KMS-11 (cell line): ENCODE results near the gene PLA2G4C.

Source experiments
- H2AFZ ChIP-seq: fragments of 200-600 bp; sonication (generic); 2 replicates; pipeline ENCODE4 v1.6.1; 2016; ENCODE audit warnings: antibody characterized with exemption, mixed run types, low read depth
- H3K27ac ChIP-seq: fragments of 200-600 bp; sonication (generic); 2 replicates; pipeline ENCODE4 v1.6.1; 2016; ENCODE audit warnings: mild to moderate bottlenecking, mixed run types
- H3K27me3 ChIP-seq: fragments of 200-600 bp; sonication (generic); 2 replicates; pipeline ENCODE4 v1.6.1; 2017; ENCODE audit warnings: mild to moderate bottlenecking, low read depth, mixed run types, moderate library complexity; ENCODE audit not compliant: insufficient read depth
- H3K36me3 ChIP-seq: fragments of 200-600 bp; sonication (generic); 2 replicates; pipeline ENCODE4 v1.6.1; 2017; ENCODE audit warnings: mild to moderate bottlenecking, mixed run types; ENCODE audit not compliant: insufficient read depth
- H3K4me1 ChIP-seq: fragments of 200-600 bp; sonication (generic); 2 replicates; pipeline ENCODE4 v1.6.1; 2016; ENCODE audit warnings: mild to moderate bottlenecking, low read depth, mixed run types; ENCODE audit not compliant: poor library complexity, severe bottlenecking
- H3K4me2 ChIP-seq: fragments of 200-600 bp; sonication (generic); 2 replicates; pipeline ENCODE4 v1.7.0; 2016; ENCODE audit warnings: mild to moderate bottlenecking, mixed run types
- H3K4me3 ChIP-seq: fragments of 200-600 bp; sonication (generic); IDR thresholded peaks from 2 replicates; pipeline ENCODE4 v1.6.1; 2017; ENCODE audit warnings: low read depth, low read length, mixed read lengths; ENCODE audit not compliant: insufficient read depth
- H3K79me2 ChIP-seq: fragments of 200-600 bp; sonication (generic); 2 replicates; pipeline ENCODE4 v1.6.1; 2016; ENCODE audit warnings: low read depth, mixed run types; ENCODE audit not compliant: insufficient read depth
- H3K9ac ChIP-seq: fragments of 200-600 bp; sonication (generic); 2 replicates; pipeline ENCODE4 v1.6.1; 2016; ENCODE audit warnings: mild to moderate bottlenecking, mixed run types
- H4K20me1 ChIP-seq: fragments of 200-600 bp; sonication (generic); 2 replicates; pipeline ENCODE4 v1.6.1; 2016; ENCODE audit warnings: mild to moderate bottlenecking, mixed run types; ENCODE audit not compliant: insufficient read depth
- TF ChIP-seq, protein P1 (sequence below): fragments of 200-600 bp; sonication (generic); conservative IDR thresholded peaks from 2 replicates; pipeline ENCODE4 v1.6.1; 2017; ENCODE audit warnings: low read depth, mild to moderate bottlenecking, antibody characterized with exemption, low read length, moderate library complexity, mixed read lengths

PLA2G4C gene

GRCh38 chr19:48149430-48149829 lies 38.8 kb upstream of the PLA2G4C start:
- Histone ChIP-seq H3K4me1 (peaks cover 9% of the 10 kb centered on the region), H3K4me2 (no peak overlapping the region), H3K79me2 (no peaks in the 10 kb centered on the region), H2AFZ (no peak overlapping the region), H3K27me3 (no peaks in the 10 kb centered on the region), H3K27ac (no peak overlapping the region), H4K20me1 (no peaks in the 10 kb centered on the region), H3K4me3 (no peak overlapping the region), H3K9ac (no peak overlapping the region), H3K36me3 (no peaks in the 10 kb centered on the region)
- TF ChIP-seq, protein P1, sequence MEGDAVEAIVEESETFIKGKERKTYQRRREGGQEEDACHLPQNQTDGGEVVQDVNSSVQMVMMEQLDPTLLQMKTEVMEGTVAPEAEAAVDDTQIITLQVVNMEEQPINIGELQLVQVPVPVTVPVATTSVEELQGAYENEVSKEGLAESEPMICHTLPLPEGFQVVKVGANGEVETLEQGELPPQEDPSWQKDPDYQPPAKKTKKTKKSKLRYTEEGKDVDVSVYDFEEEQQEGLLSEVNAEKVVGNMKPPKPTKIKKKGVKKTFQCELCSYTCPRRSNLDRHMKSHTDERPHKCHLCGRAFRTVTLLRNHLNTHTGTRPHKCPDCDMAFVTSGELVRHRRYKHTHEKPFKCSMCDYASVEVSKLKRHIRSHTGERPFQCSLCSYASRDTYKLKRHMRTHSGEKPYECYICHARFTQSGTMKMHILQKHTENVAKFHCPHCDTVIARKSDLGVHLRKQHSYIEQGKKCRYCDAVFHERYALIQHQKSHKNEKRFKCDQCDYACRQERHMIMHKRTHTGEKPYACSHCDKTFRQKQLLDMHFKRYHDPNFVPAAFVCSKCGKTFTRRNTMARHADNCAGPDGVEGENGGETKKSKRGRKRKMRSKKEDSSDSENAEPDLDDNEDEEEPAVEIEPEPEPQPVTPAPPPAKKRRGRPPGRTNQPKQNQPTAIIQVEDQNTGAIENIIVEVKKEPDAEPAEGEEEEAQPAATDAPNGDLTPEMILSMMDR, result no peak

GRCh38 chr19:48148576-48148975 lies 38.0 kb upstream of the PLA2G4C start:
- H4K20me1 ChIP-seq, result no peaks in the 10 kb centered on the region
- H3K27me3 ChIP-seq, result no peaks in the 10 kb centered on the region
- H3K4me3 ChIP-seq, result no peak overlapping the region
- no peak overlapping the region for H3K9ac ChIP-seq
- no peaks in the 10 kb centered on the region for H3K79me2 ChIP-seq
- H3K4me2 ChIP-seq, result no peak overlapping the region
- no peak overlapping the region for H3K27ac ChIP-seq
- peaks cover 9% of the 10 kb centered on the region for H3K4me1 ChIP-seq
- H3K36me3 ChIP-seq, result no peaks in the 10 kb centered on the region
- no peak overlapping the region for H2AFZ ChIP-seq
- TF ChIP-seq, protein P1, result no peak

- no peak overlapping the region for H3K9ac ChIP-seq
- peaks cover 5% of the 10 kb centered on the region for H3K4me1 ChIP-seq
- H3K4me3 ChIP-seq, result no peak overlapping the region
- TF ChIP-seq, protein P1, result no peak
- H3K79me2 ChIP-seq, result no peaks in the 10 kb centered on the region
- H3K36me3 ChIP-seq, result no peaks in the 10 kb centered on the region
- H3K27me3 ChIP-seq, result no peaks in the 10 kb centered on the region
- no peaks in the 10 kb centered on the region for H4K20me1 ChIP-seq
- H3K4me2 ChIP-seq, result no peak overlapping the region
- no peak overlapping the region for H2AFZ ChIP-seq
- H3K27ac ChIP-seq, result no peak overlapping the region
These were observed 37.1 kb upstream of the PLA2G4C start for GRCh38 chr19:48147597-48148175.

DNA sequence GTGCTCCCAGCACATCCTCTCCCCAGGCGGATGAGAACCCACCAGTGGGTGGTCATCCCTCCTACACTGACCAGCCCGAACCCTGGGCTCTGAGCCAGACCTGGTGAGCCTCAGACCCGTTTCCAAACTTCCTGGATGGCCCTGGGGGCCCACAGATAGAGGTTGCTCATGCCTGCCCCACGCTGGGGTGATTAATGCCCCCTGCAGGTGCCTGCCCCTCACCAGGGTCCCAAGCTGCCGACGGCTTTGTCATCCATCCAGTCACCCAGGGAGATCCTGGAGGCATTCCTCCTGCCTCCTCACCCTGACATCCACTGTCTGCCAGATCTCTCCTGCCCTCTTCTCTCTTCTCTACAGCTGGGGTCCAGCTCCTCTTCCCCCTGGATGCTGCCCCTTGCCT lies 28.4 kb upstream of the PLA2G4C start:
- H3K4me2 ChIP-seq, result no peak overlapping the region
- H3K36me3 ChIP-seq, result no peaks in the 10 kb centered on the region
- no peak overlapping the region for H2AFZ ChIP-seq
- TF ChIP-seq, protein P1, result no peak
- no peaks in the 10 kb centered on the region for H4K20me1 ChIP-seq
- H3K27ac ChIP-seq, result no peak overlapping the region
- no peaks in the 10 kb centered on the region for H3K27me3 ChIP-seq
- no peak overlapping the region for H3K9ac ChIP-seq
- H3K4me3 ChIP-seq, result no peak overlapping the region
- H3K4me1 ChIP-seq, result no peaks in the 10 kb centered on the region
- no peaks in the 10 kb centered on the region for H3K79me2 ChIP-seq
